GM18867 (cell line): ENCODE measurements around the gene MYO3B.
A peak's percentile ranks its signal among the peaks of the same experiment; 100 is the strongest.

ENCODE experiments used
- ATAC-seq: cut with Tn5 transposase; IDR thresholded peaks from one replicate; pipeline ENCODE4 v1.9.1; 2021; ENCODE audit warnings: mild to moderate bottlenecking, moderate library complexity; ENCODE audit not compliant: unreplicated experiment

Gene MYO3B

DNA sequence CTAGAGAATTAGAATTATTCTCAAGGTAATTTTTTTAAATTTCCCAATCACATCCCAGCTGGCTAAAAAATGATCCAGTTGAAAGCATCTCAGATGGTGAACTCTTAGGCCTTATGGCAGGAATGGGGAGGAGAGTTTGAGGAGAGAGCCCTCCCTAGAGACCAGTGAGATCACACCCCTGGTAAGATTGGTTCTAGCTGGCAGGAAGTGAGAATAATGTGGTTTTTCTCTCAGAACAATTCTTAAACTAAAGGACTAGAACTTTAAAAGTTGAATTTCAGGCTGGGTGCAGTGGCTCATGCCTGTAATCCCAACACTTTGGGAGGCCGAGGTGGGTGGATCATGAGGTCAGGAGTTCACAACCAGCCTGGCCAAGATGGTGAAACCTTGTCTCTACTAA lies 120.2 kb downstream of the MYO3B start:
- peak; percentile 90 for ATAC-seq

- no peak for ATAC-seq
Observed at GRCh38 chr2:170298861-170299429, 121.0 kb downstream of the MYO3B start.

DNA sequence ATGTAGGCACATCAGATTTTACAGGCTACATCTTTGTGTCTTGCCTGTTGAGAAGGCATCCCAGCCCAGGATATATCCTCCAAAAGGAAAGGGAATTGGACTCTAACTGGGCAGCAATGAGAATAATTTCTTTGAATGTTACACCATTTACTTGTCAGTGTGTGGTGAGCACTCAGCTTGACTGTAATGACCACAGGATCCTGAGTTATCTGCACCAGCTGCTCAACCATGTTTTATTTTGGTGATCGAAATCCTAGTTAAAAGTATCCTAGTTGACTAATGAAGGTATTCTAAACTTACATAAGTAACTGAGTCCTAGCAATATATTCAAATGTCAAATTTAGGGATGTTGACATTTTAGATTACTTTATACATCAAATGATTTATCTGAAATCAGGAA lies 123.0 kb downstream of the MYO3B start:
- ATAC-seq: no peak

GRCh38 chr2:170301626-170302025 lies 123.7 kb downstream of the MYO3B start:
- no peak for ATAC-seq

DNA sequence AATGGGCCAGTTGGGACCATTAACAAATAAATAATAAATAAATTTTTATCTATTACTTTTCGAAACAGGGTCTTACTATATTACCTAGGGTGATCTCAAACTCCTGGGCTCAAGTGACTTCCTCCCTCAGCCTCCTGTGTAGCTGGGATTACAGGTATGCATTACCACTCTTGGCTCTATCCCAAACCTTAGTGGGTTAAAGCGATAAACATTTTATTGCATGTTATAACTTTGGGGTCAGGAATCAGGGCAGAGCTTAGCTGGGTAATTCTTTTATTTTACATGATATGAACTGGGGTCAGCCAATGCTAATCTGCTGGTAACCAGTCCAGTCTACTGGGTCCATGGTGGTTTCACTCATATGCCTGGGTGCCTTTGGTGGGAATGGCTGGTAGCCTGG lies 127.8 kb downstream of the MYO3B start:
- no peak for ATAC-seq

DNA sequence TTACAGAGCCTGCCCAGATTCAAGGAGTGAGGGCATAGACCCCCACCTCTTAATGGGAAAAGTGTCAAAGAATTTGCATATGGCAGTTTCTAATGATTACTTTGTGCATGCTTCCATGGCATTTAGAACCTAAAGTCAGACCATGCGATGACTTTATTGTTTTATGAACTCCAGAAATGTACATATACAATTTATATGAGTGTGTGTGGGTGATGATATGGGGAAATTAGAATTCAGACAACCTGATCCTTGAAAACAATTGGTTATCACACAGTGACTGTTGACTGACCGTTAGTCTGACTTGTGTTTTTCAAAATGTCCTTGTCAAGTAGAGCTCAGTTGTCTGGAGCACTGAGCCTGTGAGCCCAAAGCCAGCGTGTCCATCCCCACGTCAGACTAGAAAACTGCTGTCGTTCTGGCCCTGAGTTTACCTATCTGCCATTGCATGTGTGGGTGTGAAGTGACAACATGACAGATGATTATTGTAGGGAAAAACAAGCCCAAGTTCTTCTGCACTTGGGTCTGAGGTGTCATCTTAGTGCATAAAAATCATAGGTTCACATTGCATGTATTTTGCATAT lies 128.4 kb downstream of the MYO3B start:
- ATAC-seq: no peak

DNA sequence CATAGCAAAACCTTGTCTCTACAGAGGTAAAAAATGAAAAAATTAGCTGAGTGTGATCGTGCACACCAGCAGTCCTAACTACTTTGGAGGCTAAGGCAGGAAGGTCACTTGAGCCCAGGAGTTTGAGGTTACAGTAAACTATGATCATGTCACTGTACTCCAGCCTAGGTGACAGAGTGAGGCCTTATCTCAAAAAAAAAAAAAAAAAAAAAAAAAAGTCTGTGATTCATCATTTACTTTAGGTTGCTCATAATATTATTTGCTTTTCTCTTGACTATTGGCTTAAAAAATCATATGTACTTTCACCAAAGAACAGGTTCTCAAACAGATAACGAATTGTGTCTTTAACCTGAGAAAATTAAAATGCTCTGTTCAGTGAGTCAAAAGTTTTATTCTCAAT lies 129.1 kb downstream of the MYO3B start:
- ATAC-seq: no peak

DNA sequence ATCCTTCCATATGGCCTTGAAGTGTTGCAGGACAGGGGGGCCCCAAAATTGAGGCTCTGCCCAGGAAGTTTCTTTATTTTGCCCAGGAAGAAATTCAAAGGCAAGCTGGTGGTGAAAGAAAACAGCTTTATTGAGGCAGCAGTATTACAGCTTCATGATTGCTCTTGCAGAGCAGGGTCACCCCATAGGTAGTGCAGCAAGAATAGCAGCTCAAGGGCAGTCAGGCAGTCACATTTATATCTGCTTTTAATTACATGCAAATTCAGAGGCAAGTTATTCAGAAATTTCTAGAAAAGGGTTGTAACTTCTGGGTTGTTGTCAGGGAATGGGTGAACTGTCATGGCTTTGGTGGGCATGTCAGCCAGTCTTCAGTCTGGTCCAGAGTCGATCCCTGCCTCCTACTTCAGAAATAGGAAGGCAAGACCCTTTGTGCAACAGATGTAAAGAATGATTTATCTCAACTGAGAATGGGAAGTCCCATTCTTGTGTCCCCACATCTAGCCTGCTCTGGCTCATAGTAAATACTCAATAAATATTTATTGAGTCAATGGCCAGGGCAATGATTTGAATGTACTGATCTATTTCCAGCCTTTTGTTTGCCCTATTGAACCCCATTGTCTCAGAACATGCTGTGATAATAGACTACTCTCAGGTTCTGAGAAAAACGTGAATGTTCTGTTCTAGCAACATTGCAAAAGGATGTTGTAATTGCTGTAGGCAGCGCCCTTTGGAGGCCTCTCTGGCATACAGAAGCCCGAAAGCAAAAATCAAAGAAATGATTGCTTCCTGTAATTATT lies 129.8 kb downstream of the MYO3B start:
- ATAC-seq: no peak

DNA sequence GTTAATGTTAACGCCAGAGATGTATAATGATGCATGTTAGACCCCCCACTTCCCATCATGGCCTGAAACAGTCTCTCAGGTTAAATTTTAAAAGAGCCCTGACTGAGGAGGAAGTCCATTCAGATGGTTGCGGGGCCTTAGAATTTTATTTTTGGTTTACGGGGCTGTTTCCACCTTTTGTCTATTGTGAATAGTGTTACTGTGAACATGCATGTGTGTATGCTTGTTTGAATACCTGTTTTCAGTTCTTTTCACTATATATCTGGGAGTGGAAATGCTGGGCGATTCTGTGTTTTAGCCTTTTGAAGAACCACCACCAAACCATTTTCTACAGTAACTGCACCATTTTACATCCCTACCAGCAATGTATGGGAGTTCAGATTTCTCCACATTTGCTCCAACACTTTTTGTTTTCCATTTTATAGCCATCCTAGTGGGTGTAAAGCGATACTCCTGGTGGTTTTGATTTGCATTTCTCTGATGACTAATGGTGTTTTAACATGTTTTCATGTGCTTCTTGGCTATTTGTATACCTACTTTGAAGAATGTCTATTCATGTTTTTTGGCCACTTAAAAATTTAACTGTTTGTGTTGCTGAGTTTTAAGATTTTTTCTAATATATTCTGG lies 133.0 kb downstream of the MYO3B start:
- peak; percentile 68 for ATAC-seq

- no peak for ATAC-seq
Observed at GRCh38 chr2:170313347-170313991, 135.5 kb downstream of the MYO3B start.

DNA sequence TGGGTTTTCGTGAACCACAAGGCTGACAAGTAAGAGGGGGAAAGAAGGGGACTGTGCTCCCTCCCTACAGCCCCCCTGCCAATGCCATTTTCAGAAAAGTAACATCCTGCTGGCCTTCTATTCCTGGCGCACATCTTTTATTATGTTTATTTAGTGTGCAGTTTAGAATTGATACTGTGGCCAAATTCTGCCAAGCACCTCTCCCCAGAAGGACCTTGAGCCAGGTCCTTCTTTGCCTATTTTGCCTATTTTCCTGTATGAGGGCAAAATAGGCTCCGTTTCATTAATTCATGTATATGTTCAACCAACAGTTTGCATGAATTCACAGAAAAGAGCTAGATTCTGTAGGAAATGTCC lies 136.0 kb downstream of the MYO3B start:
- no peak for ATAC-seq

GRCh38 chr2:170314744-170315447 lies 136.9 kb downstream of the MYO3B start:
- ATAC-seq: no peak

- ATAC-seq: no peak
Observed at GRCh38 chr2:170320948-170321347, 143.0 kb downstream of the MYO3B start.

- ATAC-seq: no peak
Observed at GRCh38 chr2:170321526-170321925, 143.6 kb downstream of the MYO3B start.

- ATAC-seq: no peak
Observed at GRCh38 chr2:170322140-170322766, 144.3 kb downstream of the MYO3B start.

- ATAC-seq: no peak
Observed at GRCh38 chr2:170323743-170324142, 145.8 kb downstream of the MYO3B start.

GRCh38 chr2:170324640-170325046 lies 146.7 kb downstream of the MYO3B start:
- ATAC-seq: no peak

DNA sequence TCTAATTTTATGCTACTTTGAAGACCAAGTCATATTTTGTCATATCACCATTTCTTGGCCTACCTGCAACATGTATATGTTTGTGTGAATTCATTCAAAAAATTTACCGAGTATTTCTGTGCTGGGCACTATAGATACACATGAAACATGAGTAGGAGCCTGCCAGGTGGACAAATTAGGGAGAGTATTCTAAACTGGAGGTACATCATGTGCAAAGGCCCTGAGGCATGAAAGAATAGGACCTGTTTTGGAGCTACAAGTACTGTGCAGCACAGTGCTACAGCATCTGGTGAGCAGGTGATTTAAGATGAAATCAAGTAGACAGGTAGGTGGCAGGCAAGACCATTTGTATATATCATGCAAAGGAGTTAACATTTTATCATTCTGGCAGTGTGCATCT lies 152.9 kb downstream of the MYO3B start:
- no peak for ATAC-seq

DNA sequence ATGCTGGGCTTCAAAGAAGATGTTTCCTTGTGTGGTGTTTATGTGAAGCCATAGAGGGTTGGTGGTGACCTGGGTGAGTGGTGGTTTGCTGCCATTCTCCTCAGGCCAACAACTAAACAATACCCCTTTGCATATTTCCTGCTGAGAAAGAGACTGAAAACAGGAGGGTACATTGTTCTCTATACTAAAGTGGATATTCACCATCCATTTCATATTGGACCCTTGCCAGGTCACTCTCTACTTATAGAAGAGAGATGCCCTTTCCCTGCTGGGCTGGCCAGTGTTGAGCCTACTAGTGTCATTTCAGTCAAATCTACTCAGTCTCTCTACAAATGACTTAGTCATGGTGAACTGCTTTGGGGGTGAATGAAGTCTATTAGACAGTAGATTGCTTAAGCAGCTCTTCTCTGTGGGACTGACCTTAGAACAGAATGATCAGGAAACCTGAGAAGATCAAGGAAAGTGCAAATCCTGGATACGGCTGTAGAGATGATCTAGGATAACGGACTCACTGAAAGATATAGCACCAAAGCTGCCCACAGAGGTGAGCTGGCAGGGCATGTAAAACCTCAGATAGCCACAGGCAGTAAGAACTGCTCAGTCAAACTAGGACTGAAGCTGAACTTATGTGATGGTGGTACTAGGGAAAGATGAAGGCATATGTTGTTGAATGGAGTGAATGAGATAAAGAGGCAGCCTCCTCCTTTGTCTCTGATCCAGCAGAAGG lies 154.9 kb downstream of the MYO3B start:
- no peak for ATAC-seq

GRCh38 chr2:170335351-170335750 lies 157.4 kb downstream of the MYO3B start:
- no peak for ATAC-seq
